Measurements from ENCODE around the gene TSPAN6.

DNA sequence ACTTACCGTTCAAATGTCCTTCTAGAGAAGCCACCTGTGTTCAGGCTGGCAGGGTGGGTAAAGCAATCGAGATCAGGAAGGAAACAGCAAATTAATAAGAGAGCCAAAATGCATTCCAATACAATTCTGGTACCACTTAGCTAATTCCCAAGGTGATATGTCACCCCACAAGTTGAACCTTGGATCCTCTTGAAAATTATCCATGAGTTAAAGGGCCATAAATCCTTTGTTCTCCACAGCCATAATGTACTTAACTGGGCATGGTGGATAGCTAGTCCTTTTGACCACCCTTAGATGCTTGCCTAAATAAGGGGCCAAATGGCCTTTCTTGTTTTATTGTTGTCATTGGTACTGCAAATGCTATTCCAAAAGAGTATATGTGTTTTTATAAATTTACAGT lies 49.9 kb downstream of the TSPAN6 start:
- no peak for TF ChIP-seq GATA3 (IDR thresholded peaks at IDR 0.05; ENCODE audit: low read depth, low read length)
- TF ChIP-seq GATA2 (IDR thresholded peaks at IDR 0.05; ENCODE audit: low read depth, low read length) = no peak
